SW 1271 (cell line): ENCODE data around the gene TGM6.
"Not testable (repeated sequence)": the region's sequence is repeated elsewhere in the genome, so short reads cannot be mapped to it uniquely, and the experiment has no call there.

Source experiments
- DNase-seq, 2 experiments: peaks; one replicate each; lab custom pipeline; 2025; lab: John Stamatoyannopoulos, UW

TGM6 gene

DNA sequence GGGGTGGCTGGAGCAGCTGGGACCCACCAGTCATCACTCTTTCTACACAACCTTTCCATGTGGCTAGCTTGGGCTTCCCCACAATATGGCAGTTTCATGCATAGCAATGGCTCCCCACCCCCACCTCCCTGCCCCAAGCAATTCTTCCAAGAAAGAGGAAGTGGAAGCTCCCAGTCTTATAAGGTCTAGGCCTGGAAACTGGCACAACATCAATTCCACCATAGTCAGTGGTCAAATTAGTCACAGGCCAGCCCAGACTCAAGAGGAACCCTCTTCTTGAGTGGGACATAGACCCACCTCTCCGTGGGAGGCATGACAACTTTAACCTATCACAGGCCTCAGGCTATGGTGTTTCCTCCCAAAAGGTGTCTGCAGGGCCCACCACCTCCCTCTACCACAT, 17.7 kb downstream of the TGM6 start:
- no peak for DNase-seq

GRCh38 chr20:2399390-2399789, 18.7 kb downstream of the TGM6 start:
- no peak for DNase-seq

- no peak for DNase-seq
Measured at GRCh38 chr20:2400290-2400689, 19.6 kb downstream of the TGM6 start.

- no peak for DNase-seq
Measured at GRCh38 chr20:2401527-2401926, 20.8 kb downstream of the TGM6 start.

DNA sequence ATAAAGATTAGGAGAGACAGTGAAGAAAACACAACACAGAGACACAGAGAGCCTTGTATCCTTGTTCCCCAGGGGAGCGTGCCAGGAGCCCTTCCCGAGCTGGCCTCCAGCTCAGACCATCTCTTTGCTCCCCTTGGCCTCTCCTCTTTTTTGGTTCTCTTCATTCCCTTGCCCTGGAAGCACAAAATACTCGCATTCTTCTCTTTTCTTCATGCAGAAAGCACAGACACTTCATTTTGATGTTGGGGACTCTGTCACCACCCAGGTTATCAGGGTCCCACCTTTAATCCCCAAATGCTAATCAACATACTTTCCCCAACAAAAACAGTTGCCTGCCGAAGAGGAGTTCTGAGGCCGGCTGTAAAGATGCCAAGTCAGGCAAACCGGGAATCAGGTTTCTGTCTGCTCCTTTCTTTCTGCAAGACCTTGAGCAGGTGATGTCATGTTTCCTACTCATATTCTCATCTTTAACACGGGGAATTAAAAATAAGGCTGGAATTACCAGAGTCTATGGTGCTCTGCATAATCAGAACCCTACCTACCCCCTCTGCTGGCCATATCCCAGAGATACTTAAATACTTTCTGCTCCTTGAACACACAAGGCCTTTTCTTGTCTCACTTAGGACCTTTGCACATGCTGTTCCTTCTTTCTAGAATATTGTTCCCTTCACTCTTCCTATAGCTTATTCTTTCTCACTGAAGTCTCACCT, 21.7 kb downstream of the TGM6 start:
- DNase-seq = peak in 1 of 2 experiments; percentile 60

- no peak for DNase-seq
Measured at GRCh38 chr20:2403291-2404052, 22.8 kb downstream of the TGM6 start.

DNA sequence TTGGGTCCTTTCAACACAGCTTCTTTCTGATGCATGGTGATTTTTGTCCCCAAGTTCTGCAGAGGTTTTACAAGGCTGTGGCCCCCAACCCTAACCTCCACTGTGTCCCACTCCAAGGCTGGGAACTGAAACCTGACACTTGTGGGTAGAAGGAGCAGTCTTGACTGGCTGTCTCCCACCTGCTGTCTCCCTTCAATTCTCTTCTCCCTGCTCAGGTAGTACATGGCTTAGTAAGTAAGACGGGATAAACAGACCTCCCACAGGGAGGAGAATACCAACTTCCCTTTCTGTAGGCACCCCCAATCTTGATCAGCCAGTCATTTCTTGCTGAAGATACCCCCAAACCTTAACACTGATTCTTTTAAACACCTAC, 25.0 kb downstream of the TGM6 start:
- DNase-seq = no peak

DNA sequence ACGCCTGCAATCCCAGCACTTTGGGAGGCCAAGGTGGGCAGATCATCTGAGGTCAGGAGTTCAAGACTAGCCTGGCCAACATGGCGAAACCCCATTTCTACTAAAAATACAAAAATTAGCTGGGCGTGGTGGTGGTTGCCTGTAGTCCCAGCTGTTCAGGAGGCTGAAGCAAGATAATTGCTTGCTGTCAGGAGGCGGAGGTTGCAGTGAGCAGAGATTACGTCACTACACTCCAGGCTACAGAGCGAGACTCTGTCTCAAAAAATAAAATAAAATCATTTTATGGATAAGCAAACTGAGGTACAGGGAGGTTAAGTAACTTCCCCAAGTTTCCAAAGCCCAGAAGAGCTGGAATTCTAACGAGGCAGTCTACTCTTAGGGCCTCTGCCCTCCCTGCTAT, 26.7 kb downstream of the TGM6 start:
- not testable (repeated sequence) for DNase-seq

DNA sequence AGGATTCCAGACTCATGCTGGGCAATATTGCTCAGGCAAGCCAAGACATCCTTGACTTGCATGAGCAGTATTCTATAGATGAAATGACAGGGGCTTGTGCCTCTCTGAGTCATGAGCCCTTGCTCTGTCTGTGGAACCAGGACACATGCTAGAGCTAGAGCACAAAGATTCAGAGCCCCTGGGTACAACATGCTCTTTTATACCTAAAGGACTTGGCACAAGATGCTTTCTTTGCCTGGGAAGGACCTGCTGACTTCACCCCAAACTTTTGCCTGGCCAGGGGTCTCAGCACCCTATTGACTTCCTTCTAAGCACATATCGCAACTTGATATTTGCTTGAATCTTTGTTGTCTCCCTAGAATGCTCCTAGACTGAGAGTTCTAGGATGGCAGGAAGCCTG, 27.4 kb downstream of the TGM6 start:
- no peak for DNase-seq

DNA sequence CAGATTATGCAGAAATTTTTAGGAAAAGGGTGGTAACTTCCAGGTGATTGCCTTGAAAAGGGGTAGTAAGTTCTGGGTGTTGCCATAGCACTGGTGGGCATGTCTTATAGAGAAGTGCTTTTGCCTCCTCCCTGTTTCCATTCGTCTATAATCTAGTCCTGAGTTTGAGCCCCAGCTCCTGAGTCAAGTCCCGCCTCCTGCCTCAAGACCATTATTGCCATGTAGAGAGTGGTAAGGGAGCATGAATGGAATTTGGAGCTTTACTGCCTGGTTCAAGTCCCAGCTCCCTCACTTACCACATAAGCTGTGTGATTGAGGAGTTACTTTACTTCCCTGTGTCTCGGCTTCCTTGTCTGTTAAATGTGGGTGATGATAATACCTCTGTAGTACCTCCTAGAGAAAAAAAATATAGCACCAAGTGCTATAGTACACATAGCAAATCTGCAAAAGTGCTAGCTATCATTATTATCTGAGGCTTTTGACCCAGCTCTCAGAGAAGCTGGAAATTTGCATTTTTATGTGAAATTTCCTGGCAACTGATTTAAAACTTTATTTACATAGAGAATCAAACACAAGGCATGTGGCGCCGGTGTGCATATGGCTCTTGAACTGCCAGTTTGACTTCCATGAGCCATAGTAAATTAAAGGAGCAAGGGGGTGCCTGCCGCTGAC, 36.0 kb downstream of the TGM6 start:
- no peak for DNase-seq

GRCh38 chr20:2417213-2417541, 36.5 kb downstream of the TGM6 start:
- DNase-seq = no peak

DNA sequence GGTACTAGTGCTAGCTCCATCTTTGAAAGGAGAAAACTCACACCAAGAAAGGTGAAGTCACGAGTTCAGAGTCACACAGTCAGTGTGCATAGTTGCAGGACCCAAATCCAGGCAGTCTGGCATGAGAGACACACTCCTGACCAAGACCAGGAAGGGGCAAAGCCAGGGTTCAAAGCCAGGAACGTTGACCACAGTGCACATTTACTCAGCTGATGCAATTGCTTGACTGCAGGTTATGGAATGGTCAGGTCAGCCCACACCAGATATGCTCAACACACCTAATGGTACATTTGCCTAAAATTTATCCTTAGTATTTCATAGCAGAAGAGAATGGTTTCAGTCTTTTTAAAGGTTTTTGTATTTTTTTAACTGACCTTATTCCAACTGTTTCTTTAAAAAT, 37.7 kb downstream of the TGM6 start:
- DNase-seq = no peak

GRCh38 chr20:2420510-2420909, 39.8 kb downstream of the TGM6 start:
- DNase-seq = no peak

- peak in 1 of 2 experiments; percentile 31 for DNase-seq
Measured at GRCh38 chr20:2421247-2421646, 40.5 kb downstream of the TGM6 start.

- DNase-seq = no peak
Measured at GRCh38 chr20:2429051-2429450, 48.4 kb downstream of the TGM6 start.

DNA sequence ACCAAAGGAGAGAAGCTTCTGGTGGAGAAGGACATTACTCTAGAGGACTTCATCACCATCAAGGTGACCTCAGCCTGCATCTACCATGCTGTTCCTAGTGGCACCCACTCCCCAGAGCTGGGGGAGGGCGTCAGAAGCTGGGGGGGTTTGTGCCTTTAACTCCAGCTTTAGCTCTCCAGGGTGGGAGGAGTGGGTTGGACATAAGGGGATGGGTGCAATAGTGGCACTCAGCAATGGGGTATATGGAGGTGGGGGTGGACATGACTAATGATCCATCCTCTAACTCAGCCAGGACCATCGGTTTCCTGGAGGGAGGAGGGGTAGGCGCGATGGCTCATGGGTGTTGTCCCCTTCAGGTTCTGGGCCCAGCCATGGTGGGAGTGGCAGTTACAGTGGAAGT, 49.8 kb downstream of the TGM6 start:
- no peak for DNase-seq

DNA sequence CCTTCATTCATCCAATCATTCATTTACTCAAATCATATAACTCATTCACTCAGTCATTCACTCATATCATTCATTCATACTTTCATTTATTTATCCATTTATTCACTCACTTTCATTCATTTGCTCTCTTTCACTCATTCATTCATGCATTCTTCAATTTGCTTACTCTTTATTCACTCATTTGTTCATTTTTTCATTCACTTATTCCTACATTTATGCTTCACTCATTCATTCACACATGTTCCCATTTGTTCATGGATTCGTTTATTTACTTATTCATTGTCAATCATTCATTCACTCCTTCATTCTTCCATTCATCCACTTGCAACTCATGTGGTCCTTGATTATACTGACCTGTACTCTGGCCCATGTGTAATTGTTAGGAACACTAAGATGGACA, 50.5 kb downstream of the TGM6 start:
- no peak for DNase-seq

DNA sequence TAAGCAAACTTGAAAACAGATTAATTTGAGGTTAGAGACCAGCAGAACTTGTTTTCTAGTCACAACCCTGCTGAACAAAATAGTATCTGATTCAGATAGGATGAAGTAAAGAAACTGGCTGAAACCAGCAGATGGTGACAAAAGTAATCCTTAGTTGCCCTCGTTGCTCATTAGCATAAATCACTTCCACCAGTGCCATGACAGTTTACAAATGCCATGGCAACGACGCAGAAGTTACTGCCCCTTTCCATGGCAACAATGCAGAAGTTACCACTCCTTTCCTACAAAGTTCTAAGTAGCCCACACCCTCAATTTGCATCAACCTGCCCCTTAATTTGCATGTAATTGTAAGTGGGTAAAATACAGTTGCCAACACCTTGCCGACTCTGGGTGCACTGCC, 66.1 kb downstream of the TGM6 start:
- no peak for DNase-seq

DNA sequence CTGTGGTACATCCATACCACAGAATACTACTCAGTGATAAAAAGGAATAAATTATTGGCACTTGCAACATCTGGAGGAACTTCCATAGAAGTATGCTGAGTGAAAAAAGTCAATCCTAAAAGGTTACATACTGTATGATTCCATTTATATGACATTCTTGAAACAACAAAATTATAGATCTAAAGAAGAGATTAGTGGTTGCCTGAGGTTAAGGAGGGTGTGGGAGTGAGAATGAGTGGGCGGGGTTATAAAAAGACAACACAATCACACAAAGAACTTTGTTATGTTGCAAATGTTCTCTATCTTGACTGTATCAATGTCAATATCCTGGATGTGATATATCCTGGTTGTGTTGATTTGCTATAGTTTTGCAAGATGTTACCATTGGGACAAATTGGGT, 68.7 kb downstream of the TGM6 start:
- DNase-seq = no peak

GRCh38 chr20:2451422-2451821, 70.7 kb downstream of the TGM6 start:
- no peak for DNase-seq

GRCh38 chr20:2451939-2452732, 71.4 kb downstream of the TGM6 start:
- peak; percentile 31 to 70 for DNase-seq

DNA sequence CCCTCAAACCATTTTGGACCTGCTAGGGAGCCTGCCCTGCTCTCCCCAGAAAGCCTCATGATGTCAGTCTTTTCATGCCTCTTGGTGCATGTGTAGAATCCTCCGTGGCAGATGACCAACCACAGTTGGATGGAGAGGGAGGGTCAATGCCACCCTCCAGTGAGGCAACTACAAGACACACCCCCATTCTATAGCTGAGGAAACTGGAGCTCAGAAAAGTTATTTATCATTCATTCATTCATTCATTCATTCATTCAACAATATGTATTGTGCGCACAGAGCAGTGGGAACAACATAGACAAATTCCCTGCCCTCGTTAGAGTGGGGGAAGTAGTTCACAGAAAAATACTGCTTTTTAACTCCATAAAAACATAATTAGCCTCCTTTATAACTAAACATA, 73.1 kb downstream of the TGM6 start:
- no peak for DNase-seq
